ENCODE results near the gene KAT2B.

KAT2B gene

GRCh38 chr3:20148466-20148865 is 108.2 kb downstream of the KAT2B start:
- DNase-seq: no peak

- no peak for DNase-seq
These were observed 113.8 kb downstream of the KAT2B start for GRCh38 chr3:20154078-20154477.

- no peak for DNase-seq
These were observed 114.7 kb downstream of the KAT2B start for GRCh38 chr3:20154928-20155327.

DNA sequence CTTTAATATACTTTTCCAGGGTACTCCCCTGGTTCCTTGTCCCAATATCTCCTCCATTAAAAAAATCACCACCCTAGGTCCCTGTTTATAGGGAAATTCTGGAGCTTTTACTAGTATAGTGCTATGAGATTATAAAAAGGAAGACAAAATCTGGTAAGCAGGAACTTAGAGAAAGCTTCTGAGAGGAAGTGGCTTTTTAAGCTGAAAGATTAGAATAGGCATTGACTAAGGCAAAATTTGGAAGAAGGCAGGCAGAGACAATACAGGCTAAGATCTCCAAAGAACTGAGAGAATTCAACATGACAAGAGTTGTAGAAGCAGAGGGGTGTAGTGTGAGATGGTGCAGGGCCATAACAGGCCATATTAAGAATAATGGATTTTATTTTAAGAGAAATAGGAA is 120.0 kb downstream of the KAT2B start:
- no peak for DNase-seq

DNA sequence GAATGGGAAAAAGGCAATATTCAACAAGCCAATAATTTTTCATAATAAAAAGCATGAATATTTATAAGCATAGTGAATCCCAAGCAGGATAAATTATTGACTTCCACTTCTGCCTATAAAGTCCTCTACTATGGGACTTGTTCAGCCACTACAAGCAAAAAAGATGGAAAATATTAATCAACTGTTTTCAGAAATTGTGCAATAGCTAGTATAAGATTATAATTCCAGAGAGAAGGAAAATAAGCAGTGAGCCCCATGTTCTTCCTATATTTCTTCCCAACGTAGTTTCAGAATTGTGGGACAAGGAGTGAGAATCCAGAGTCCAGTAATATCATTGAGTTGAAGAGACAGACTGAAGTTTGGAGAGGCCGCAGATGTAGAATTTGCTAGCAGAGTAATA is 121.5 kb downstream of the KAT2B start:
- DNase-seq: no peak

DNA sequence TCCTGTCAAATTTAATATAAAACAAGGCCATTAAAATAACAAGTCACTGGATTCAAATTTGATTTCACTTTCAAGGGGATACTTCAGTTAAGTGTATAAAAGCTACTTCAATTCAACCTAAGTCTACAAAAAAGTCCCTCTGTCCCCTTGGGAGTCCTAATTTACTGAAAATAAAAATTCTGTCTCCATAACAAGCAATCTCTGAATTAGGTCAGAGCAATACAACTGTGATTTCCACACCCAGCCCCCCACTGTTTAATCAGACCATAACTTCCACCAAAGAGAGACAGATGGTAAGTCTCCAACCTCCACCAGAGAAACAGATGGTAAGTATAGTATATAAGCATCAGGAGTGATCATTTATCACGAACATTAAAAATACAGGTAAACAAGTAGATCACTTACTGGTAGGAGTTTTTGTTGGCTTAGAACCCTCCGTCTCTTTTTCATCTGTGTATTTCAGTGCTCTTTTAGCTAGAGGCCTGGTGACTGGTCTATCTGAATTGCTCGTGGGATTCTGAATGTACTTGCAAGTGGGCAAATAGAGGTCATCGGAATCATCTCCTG is 133.7 kb downstream of the KAT2B start:
- peak in 1 of 14 donors; percentile 7 for DNase-seq

DNA sequence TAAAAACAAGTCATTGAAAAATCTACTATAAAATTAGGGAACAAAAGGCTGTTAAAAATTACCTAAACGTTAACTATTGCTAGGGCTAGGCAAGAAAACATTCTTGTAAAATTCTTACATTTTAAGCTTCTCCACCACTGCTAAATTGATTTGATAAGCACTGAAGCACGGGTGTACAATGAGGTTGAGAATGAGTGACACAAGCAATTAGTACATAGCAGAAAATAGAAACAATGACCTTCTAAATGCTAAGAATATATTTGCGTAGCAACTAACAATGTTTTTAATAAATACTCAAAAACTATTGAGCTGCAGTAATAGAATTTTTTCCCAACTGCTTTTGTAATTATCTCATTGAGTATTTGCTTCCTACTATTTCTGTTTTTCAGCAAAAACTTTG is 141.0 kb downstream of the KAT2B start:
- DNase-seq: no peak

DNA sequence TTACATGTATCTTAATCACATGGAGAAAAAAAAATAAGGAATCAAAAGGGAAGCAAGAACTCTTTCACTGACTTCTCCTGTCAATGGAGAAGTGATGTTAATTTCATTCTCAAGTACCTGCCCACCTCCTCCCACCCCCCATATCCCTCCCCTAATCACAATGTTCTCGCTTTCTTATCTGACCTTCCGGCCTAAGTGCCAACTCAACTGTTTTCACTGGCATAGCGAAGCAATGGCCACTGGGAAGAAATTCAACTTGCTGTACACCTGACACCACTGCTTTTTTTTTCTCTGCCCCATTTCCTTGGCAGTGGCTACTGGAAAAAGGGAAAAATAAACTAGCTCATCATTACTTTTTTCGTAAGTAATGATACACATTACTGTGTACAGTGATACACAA is 142.0 kb downstream of the KAT2B start:
- DNase-seq: no peak

- no peak for DNase-seq
These were observed 145.1 kb downstream of the KAT2B start for GRCh38 chr3:20185331-20185678.

GRCh38 chr3:20185679-20186599 is 145.7 kb downstream of the KAT2B start, which contains the start of gene SGO1:
Gene SGO1 (minus strand): TSS chr3:20186206. CDS start chr3:20184027, 2,179 bp downstream.
- DNase-seq: peak; percentile 88 to 99 (median 96)

DNA sequence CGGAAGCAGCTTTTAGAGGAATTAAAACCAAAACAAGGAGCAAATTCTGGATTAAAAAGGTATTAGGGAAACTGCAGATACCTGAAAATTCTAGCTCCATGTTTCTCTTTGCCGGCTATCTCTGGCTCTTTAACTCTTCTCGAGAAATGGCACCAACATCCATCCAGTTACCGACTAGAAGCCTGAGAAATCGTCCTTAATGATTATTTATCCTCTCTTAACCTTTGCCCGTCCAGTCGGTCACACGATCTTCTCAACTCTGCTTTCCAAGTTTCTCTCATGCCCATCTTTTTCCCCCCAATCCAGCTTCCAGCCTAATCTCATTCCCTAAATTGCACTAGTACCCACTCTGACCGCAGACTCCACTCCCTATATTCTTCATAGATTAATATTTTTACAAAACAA is 146.4 kb downstream of the KAT2B start:
- DNase-seq: peak in 4 of 14 donors; percentile 18 to 63 (median 48)

DNA sequence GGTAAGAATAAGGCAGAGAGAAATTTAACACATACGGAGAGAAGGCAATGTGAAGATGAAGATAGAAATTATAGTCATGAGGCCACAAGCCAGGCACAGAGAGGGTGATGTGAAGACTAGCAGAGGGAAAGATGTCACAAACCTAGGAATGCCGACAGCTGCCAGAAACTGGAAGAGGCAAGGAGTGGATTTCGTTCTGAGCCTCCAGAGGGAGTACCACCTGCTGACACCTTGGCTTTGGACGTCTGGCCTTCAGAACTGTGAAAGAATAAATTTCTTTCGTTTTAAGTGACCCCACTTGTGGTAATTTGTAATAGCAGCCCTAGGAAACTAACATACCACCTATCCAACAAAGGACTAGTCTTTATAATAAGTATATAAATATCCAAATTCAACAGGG is 150.7 kb downstream of the KAT2B start:
- no peak for DNase-seq

DNA sequence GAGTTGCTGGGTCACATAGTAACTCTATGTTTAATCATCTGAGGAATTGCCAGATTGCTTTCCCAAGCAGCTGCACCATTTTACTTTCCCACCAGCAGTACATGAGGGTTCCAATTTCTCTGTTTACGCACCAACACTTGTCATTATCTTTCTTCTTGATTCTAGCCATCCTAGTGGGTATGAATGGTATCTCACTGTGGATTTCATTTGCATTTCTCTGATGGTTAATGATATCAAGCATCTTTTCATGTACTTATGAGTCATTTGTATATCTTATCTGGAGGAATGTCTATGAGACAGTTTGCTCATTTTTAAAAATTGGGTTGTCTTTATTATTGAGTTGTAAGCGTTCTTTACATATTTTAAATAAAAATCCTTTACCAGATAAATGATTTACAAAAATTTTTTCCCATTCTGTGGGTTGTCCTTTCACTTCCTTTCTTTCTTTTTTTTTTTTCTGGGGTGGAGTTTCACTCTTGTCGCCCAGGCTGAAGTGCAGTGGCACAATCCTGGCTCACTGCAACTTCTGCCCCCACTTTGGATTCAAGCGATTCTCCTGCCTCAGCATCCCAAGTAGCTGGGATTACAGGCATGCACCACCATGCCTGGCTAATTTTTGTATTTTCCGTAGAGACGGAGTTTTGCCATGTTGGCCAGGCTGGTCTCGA is 154.7 kb downstream of the KAT2B start:
- DNase-seq: no peak

DNA sequence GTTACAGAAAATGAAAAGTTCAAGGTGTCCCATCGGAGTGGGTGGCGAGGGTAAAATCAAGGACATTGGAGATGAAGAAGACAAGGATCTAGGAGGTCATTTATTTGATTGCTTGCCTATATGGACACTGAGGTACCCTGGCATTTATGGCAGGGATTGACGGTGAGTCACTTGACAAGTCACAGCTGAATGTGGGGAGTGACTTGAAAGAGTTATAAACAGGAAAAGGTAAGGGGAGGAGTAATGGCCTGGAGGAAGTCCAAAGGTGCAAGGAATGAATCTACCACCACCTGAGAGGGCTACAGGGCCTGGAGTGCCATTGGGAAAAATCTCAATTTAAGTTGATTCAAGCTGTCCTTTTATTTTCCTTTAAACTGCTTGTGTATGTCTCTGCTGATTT is 157.5 kb downstream of the KAT2B start:
- DNase-seq: no peak

DNA sequence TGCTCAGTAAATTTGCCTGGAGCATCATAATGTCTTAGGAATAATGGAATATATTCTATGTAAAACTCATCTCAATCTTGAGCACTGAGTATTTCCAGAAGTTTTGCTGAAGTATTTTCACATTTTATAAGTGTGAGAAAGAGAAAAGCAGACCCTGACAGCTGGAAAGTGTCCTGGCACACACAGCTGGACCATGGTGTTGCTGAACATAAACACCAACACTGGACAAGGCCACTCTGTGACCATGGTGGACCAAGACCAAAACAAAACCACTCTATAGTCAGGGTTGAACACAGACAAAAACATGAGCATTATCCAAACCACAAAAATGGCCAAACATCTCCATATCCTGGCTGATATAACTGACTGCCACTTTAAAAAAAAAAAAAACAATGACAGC is 160.9 kb downstream of the KAT2B start:
- DNase-seq: no peak
